OCI-LY3 (cell line): Measurements from ENCODE around the gene TNRC6C.
A peak's percentile ranks its signal among the peaks of the same experiment; 100 is the strongest.

Experiments
- H2AFZ ChIP-seq: fragments of 200-600, 300-600 bp; shearing (Covaris generic); 2 replicates; pipeline ENCODE4 v1.6.0; 2014; ENCODE audit warnings: antibody characterized with exemption, low read depth, low read length
- H3K27ac ChIP-seq: fragments of 200-600, 300-600 bp; sonication (generic); 2 replicates; pipeline ENCODE4 v1.5.1; 2014; ENCODE audit warnings: mild to moderate bottlenecking, low read length, moderate library complexity, mixed read lengths
- H3K27me3 ChIP-seq: fragments of 200-600, 300-600 bp; sonication (generic); 2 replicates; pipeline ENCODE4 v1.6.1; 2014; ENCODE audit warnings: low read depth, low read length, mixed read lengths
- H3K36me3 ChIP-seq: fragments of 200-600, 300-600 bp; sonication (generic); replicated peaks from 2 replicates; pipeline ENCODE3; 2014; ENCODE audit warnings: low read depth, low read length, mixed read lengths
- H3K4me1 ChIP-seq: fragments of 300-600, 200-600 bp; sonication (generic); 2 replicates; pipeline ENCODE4 v1.6.1; 2014; ENCODE audit warnings: low read length, mixed read lengths
- H3K4me2 ChIP-seq: fragments of 200-600, 300-600 bp; sonication (generic); 2 replicates; pipeline ENCODE4 v1.6.1; 2014; ENCODE audit warnings: low read length, mixed read lengths
- H3K4me3 ChIP-seq: fragments of 300-600, 200-600 bp; sonication (generic); 2 replicates; pipeline ENCODE4 v1.5.1; 2014; ENCODE audit warnings: antibody characterized with exemption, mild to moderate bottlenecking, low read length, moderate library complexity
- H3K79me2 ChIP-seq: fragments of 300-600, 200-600 bp; shearing (Covaris generic); 2 replicates; pipeline ENCODE4 v1.6.1; 2014; ENCODE audit warnings: mild to moderate bottlenecking, low read length, mixed read lengths
- H3K9ac ChIP-seq: fragments of 300-600, 200-600 bp; shearing (Covaris generic); 2 replicates; pipeline ENCODE4 v1.6.0; 2014; ENCODE audit warnings: mild to moderate bottlenecking, low read length, moderate library complexity
- H3K9me3 ChIP-seq: fragments of 200-600, 300-600 bp; shearing (Covaris generic); 2 replicates; pipeline ENCODE4 v1.6.1; 2014; ENCODE audit warnings: low read length, mixed read lengths; ENCODE audit not compliant: insufficient read depth
- H4K20me1 ChIP-seq: fragments of 200-600, 300-600 bp; sonication (generic); 2 replicates; pipeline ENCODE4 v1.6.1; 2016; ENCODE audit warnings: low read length, mixed read lengths; ENCODE audit not compliant: insufficient read depth
- CTCF ChIP-seq: fragments of 200-600, 300-600 bp; sonication (generic); IDR thresholded peaks from 2 replicates; pipeline ENCODE4 v1.5.1; 2014; ENCODE audit warnings: antibody characterized with exemption, low read length, low read depth
- EZH2phosphoT487 ChIP-seq: fragments of 200-600 bp; shearing (Covaris generic); IDR thresholded peaks from 2 replicates; pipeline ENCODE4 v1.6.1; 2018; ENCODE audit warnings: antibody characterized with exemption, mixed run types, low read depth

The TNRC6C gene

GRCh38 chr17:78131172-78132083, 172.9 kb downstream of the TNRC6C start:
- Histone ChIP-seq H3K4me1 (peaks cover 63% of the 10 kb centered on the region), H3K4me3 (peak overlapping the region; percentile 91), H3K36me3 (peaks cover 7% of the 10 kb centered on the region), H3K9me3 (no peaks in the 10 kb centered on the region), H4K20me1 (no peaks in the 10 kb centered on the region), H3K27ac (peak overlapping the region; percentile 69), H2AFZ (no peak overlapping the region), H3K9ac (peak overlapping the region; percentile 75), H3K4me2 (peak overlapping the region; percentile 96), H3K27me3 (no peaks in the 10 kb centered on the region), H3K79me2 (peaks cover 27% of the 10 kb centered on the region)
- TF ChIP-seq CTCF, result peak; percentile 4; the same call in 1 of the 2 replicates
- TF ChIP-seq EZH2phosphoT487, result no peak

GRCh38 chr17:78132084-78132676, 173.7 kb downstream of the TNRC6C start:
- Histone ChIP-seq H3K4me1 (peaks cover 61% of the 10 kb centered on the region), H2AFZ (no peak overlapping the region), H3K27me3 (no peaks in the 10 kb centered on the region), H3K27ac (peak overlapping the region; percentile 39), H4K20me1 (no peaks in the 10 kb centered on the region), H3K4me2 (peak overlapping the region; percentile 96), H3K36me3 (peaks cover 7% of the 10 kb centered on the region), H3K9ac (peak overlapping the region; percentile 75), H3K9me3 (no peaks in the 10 kb centered on the region), H3K4me3 (peak overlapping the region; percentile 91), H3K79me2 (peaks cover 19% of the 10 kb centered on the region)
- no peak for TF ChIP-seq EZH2phosphoT487
- no peak for TF ChIP-seq CTCF

- H3K9ac ChIP-seq, result peak overlapping the region; percentile 75; the same call in 1 of the 2 replicates
- peaks cover 14% of the 10 kb centered on the region for H3K79me2 ChIP-seq
- H3K36me3 ChIP-seq, result peaks cover 7% of the 10 kb centered on the region
- no peaks in the 10 kb centered on the region for H4K20me1 ChIP-seq
- peak overlapping the region; percentile 96 for H3K4me2 ChIP-seq
- H3K9me3 ChIP-seq, result no peaks in the 10 kb centered on the region
- H3K27me3 ChIP-seq, result no peaks in the 10 kb centered on the region
- H3K4me1 ChIP-seq, result peaks cover 64% of the 10 kb centered on the region
- 0 out of 2 replicates have a peak overlapping the region, but pooled peaks have one; percentile 1 for H3K27ac ChIP-seq
- no peak for TF ChIP-seq CTCF
- TF ChIP-seq EZH2phosphoT487, result no peak
- H2AFZ ChIP-seq, result no peak overlapping the region
- peak overlapping the region; percentile 91 for H3K4me3 ChIP-seq
Measured at GRCh38 chr17:78132767-78133178, 174.3 kb downstream of the TNRC6C start.
